Neural cell (in vitro differentiated cells): ENCODE results near the gene CAPRIN1. TPM values are rescaled to one million over a fixed set of nuclear protein-coding genes. Genes with fewer than 3 reads are reported as not detected.

Experiments used
- H2AFZ ChIP-seq: fragments of 200-600, 300-800 bp; sonication (generic), shearing (Covaris generic); 2 replicates; pipeline ENCODE4 v1.6.0; 2014; ENCODE audit warnings: low read depth, mild to moderate bottlenecking, antibody characterized with exemption, low read length, moderate library complexity
- H3F3A ChIP-seq: fragments of 200-600 bp; shearing (Covaris generic); 2 replicates; pipeline ENCODE4 v1.6.1; 2016; ENCODE audit warnings: mild to moderate bottlenecking, moderate library complexity, mixed read lengths, antibody characterized with exemption, low read length; ENCODE audit not compliant: insufficient read depth, poor library complexity, severe bottlenecking
- H3K27ac ChIP-seq: fragments of 200-600, 300-800 bp; sonication (generic), shearing (Covaris generic); 2 replicates; pipeline ENCODE4 v1.5.1; 2014; ENCODE audit warnings: mild to moderate bottlenecking, low read length, moderate library complexity
- H3K27me3 ChIP-seq: fragments of 300-800, 200-600 bp; sonication (generic), shearing (Covaris generic); 2 replicates; pipeline ENCODE4 v1.6.0; 2014; ENCODE audit warnings: mild to moderate bottlenecking, low read depth, low read length, moderate library complexity; ENCODE audit not compliant: insufficient read depth
- H3K36me3 ChIP-seq: fragments of 300-800, 200-600 bp; sonication (generic), shearing (Covaris generic); 2 replicates; pipeline ENCODE4 v1.5.1; 2014; ENCODE audit warnings: mild to moderate bottlenecking, antibody characterized with exemption, low read length, moderate library complexity; ENCODE audit not compliant: insufficient read depth
- H3K4me2 ChIP-seq: fragments of 300-800, 200-600 bp; sonication (generic), shearing (Covaris generic); 2 replicates; pipeline ENCODE4 v1.6.0; 2014; ENCODE audit warnings: mild to moderate bottlenecking, low read length
- H3K4me3 ChIP-seq: fragments of 300-800, 200-600 bp; sonication (generic), shearing (Covaris generic); 2 replicates; pipeline ENCODE4 v1.5.1; 2014; ENCODE audit warnings: mild to moderate bottlenecking, low read length, moderate library complexity
- H3K79me2 ChIP-seq: fragments of 200-600 bp; shearing (Covaris generic); replicated peaks from 2 replicates; pipeline ENCODE4 v1.6.0; 2014; ENCODE audit warnings: mild to moderate bottlenecking, low read length, moderate library complexity; ENCODE audit not compliant: insufficient read depth
- H3K9ac ChIP-seq: fragments of 300-800, 200-600 bp; sonication (generic), shearing (Covaris generic); 2 replicates; pipeline ENCODE4 v1.6.1; 2016; ENCODE audit warnings: mild to moderate bottlenecking, low read length, mixed read lengths
- H3K9me2 ChIP-seq: fragments of 200-600 bp; shearing (Covaris generic); 2 replicates; pipeline ENCODE4 v1.6.1; 2016; ENCODE audit warnings: mild to moderate bottlenecking, low read length, mixed read lengths; ENCODE audit not compliant: insufficient read depth
- H3K9me3 ChIP-seq: fragments of 200-600, 300-800 bp; sonication (generic), shearing (Covaris generic); 2 replicates; pipeline ENCODE4 v1.6.1; 2016; ENCODE audit warnings: mild to moderate bottlenecking, mixed run types, low read length, moderate library complexity, mixed read lengths
- H4K20me1 ChIP-seq: fragments of 200-600 bp; shearing (Covaris generic); 2 replicates; pipeline ENCODE4 v1.6.1; 2016; ENCODE audit warnings: mild to moderate bottlenecking, mixed run types; ENCODE audit not compliant: insufficient read depth
- EP300 ChIP-seq: fragments of 450-650 bp; conservative IDR thresholded peaks from 2 replicates; pipeline ENCODE4 v1.6.1; 2014; ENCODE audit warnings: antibody characterized with exemption, mild to moderate bottlenecking, moderate library complexity; ENCODE audit not compliant: poor library complexity, severe bottlenecking
- EZH2 ChIP-seq: fragments of 200-600, 300-800 bp; shearing (Covaris generic), sonication (generic); IDR thresholded peaks from 2 replicates; pipeline ENCODE4 v1.6.1; 2014; ENCODE audit warnings: antibody characterized with exemption, low read length, borderline replicate concordance, mild to moderate bottlenecking; ENCODE audit not compliant: insufficient read depth, poor library complexity, severe bottlenecking
- MXI1 ChIP-seq: fragments of 450-650 bp; conservative IDR thresholded peaks from 2 replicates; pipeline ENCODE4 v1.6.1; 2014; ENCODE audit warnings: antibody characterized with exemption, mild to moderate bottlenecking; ENCODE audit not compliant: poor library complexity, severe bottlenecking
- POLR2AphosphoS5 ChIP-seq: IDR thresholded peaks from 2 replicates; pipeline ENCODE4 v1.6.1; 2012
- RAD21 ChIP-seq: fragments of 450-650 bp; conservative IDR thresholded peaks from 2 replicates; pipeline ENCODE4 v1.6.1; 2014; ENCODE audit warnings: antibody characterized with exemption, mild to moderate bottlenecking, moderate library complexity
- SMC3 ChIP-seq: fragments of 450-650 bp; conservative IDR thresholded peaks from 2 replicates; pipeline ENCODE4 v1.6.1; 2014; ENCODE audit warnings: antibody characterized with exemption, mild to moderate bottlenecking, moderate library complexity; ENCODE audit not compliant: poor library complexity
- TAF1 ChIP-seq: IDR thresholded peaks from 2 replicates; pipeline ENCODE4 v1.6.1; 2012; ENCODE audit warnings: low read depth
- polyA plus RNA-seq: library from polyadenylated mRNA; depleted of rRNA; stranded (reverse); fragments of >200 nt; gene quantifications from 2 replicates; pipeline ENCODE4 v1.2.3, GENCODE V29; 2014
- TF ChIP-seq, protein P1 (sequence below): IDR thresholded peaks from 2 replicates; pipeline ENCODE4 v1.6.1; 2012; ENCODE audit warnings: borderline replicate concordance
- TF ChIP-seq, protein P2 (sequence below): fragments of 450-650 bp; IDR thresholded peaks from 2 replicates; pipeline ENCODE4 v1.5.1; 2014; ENCODE audit warnings: antibody characterized with exemption, mild to moderate bottlenecking, moderate library complexity; ENCODE audit not compliant: poor library complexity, severe bottlenecking

The CAPRIN1 gene
- polyA plus RNA-seq, 1 donor from 2014 or later: 256 TPM

DNA sequence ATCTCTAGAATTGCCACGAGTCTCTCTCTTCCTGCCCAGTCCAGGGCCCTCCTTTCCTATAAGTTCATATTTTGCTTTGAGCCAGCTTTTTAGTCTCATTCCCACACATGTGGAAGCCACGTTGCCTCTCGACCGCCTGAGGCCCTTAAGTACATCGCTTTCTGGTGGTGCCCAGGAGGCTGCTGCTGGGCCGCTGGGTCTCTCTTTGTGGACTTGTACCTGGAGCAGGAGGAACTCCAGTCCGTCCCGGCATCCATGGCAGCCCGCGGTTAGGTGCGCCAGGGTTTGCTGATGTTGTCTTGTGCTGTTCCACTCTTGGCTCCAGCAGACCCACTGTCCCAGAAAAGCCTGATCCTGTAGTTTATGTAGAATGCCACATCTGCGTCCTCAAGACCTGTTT lies 94.9 kb downstream of the CAPRIN1 start:
- H3K4me2 ChIP-seq: no peak overlapping the region
- H3F3A ChIP-seq: no peaks in the 10 kb centered on the region
- no peak overlapping the region for H3K9ac ChIP-seq
- peaks cover 14% of the 10 kb centered on the region for H3K36me3 ChIP-seq
- H3K27me3 ChIP-seq: no peaks in the 10 kb centered on the region
- H4K20me1 ChIP-seq: no peaks in the 10 kb centered on the region
- H3K9me3 ChIP-seq: no peaks in the 10 kb centered on the region
- no peak overlapping the region for H2AFZ ChIP-seq
- no peak overlapping the region for H3K4me3 ChIP-seq
- no peak overlapping the region for H3K27ac ChIP-seq
- TF ChIP-seq, protein P1, sequence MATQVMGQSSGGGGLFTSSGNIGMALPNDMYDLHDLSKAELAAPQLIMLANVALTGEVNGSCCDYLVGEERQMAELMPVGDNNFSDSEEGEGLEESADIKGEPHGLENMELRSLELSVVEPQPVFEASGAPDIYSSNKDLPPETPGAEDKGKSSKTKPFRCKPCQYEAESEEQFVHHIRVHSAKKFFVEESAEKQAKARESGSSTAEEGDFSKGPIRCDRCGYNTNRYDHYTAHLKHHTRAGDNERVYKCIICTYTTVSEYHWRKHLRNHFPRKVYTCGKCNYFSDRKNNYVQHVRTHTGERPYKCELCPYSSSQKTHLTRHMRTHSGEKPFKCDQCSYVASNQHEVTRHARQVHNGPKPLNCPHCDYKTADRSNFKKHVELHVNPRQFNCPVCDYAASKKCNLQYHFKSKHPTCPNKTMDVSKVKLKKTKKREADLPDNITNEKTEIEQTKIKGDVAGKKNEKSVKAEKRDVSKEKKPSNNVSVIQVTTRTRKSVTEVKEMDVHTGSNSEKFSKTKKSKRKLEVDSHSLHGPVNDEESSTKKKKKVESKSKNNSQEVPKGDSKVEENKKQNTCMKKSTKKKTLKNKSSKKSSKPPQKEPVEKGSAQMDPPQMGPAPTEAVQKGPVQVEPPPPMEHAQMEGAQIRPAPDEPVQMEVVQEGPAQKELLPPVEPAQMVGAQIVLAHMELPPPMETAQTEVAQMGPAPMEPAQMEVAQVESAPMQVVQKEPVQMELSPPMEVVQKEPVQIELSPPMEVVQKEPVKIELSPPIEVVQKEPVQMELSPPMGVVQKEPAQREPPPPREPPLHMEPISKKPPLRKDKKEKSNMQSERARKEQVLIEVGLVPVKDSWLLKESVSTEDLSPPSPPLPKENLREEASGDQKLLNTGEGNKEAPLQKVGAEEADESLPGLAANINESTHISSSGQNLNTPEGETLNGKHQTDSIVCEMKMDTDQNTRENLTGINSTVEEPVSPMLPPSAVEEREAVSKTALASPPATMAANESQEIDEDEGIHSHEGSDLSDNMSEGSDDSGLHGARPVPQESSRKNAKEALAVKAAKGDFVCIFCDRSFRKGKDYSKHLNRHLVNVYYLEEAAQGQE: no peak
- H3K79me2 ChIP-seq: no peaks in the 10 kb centered on the region
- H3K9me2 ChIP-seq: no peaks in the 10 kb centered on the region

DNA sequence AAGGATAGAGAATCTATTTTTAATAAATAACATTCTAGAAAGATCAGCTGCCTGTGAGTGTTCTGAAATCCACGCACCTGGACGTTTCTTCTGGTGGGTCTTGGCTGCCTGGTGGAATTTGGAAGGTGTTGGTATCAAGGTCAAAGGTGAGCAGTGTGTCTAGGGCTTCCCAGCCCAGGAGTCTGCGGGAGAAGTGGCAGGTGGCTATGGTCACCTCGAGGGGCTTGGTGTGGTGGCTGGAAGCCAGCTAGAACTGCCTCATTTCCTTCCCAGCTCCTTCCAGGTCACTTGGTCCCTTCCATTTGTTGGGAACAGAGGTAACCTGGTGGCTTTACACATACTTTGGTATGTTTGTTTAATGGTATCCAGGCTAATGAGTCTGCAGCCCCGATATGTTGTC lies 95.3 kb downstream of the CAPRIN1 start:
- H3K9me3 ChIP-seq: no peaks in the 10 kb centered on the region
- H4K20me1 ChIP-seq: no peaks in the 10 kb centered on the region
- no peak overlapping the region for H3K4me2 ChIP-seq
- no peak for TF ChIP-seq MXI1
- TF ChIP-seq, protein P1: no peak
- no peak for TF ChIP-seq EZH2
- TF ChIP-seq EP300: no peak
- TF ChIP-seq RAD21: no peak
- TF ChIP-seq SMC3: no peak
- no peak for TF ChIP-seq TAF1
- TF ChIP-seq POLR2AphosphoS5: no peak
- TF ChIP-seq, protein P2, sequence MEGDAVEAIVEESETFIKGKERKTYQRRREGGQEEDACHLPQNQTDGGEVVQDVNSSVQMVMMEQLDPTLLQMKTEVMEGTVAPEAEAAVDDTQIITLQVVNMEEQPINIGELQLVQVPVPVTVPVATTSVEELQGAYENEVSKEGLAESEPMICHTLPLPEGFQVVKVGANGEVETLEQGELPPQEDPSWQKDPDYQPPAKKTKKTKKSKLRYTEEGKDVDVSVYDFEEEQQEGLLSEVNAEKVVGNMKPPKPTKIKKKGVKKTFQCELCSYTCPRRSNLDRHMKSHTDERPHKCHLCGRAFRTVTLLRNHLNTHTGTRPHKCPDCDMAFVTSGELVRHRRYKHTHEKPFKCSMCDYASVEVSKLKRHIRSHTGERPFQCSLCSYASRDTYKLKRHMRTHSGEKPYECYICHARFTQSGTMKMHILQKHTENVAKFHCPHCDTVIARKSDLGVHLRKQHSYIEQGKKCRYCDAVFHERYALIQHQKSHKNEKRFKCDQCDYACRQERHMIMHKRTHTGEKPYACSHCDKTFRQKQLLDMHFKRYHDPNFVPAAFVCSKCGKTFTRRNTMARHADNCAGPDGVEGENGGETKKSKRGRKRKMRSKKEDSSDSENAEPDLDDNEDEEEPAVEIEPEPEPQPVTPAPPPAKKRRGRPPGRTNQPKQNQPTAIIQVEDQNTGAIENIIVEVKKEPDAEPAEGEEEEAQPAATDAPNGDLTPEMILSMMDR: no peak
- no peak overlapping the region for H3K4me3 ChIP-seq
- H3K27ac ChIP-seq: no peak overlapping the region
- no peaks in the 10 kb centered on the region for H3F3A ChIP-seq
- no peaks in the 10 kb centered on the region for H3K79me2 ChIP-seq
- H3K9ac ChIP-seq: no peak overlapping the region
- H2AFZ ChIP-seq: no peak overlapping the region
- no peaks in the 10 kb centered on the region for H3K9me2 ChIP-seq
- H3K27me3 ChIP-seq: no peaks in the 10 kb centered on the region
- H3K36me3 ChIP-seq: peaks cover 10% of the 10 kb centered on the region
